Activated CD8-positive, alpha-beta memory T cell treated with anti-CD3 and anti-CD28 coated beads for 48 hours (primary cell): ENCODE measurements around the gene USP22.
A peak's percentile ranks its signal among the peaks of the same experiment; 100 is the strongest.
"Not testable (repeated sequence)": the region's sequence is repeated elsewhere in the genome, so short reads cannot be mapped to it uniquely, and the experiment has no call there.

Experiments used
- DNase-seq, 3 experiments: peaks; one replicate each; pipeline ENCODE4 v3.0.0-alpha.2; 2020; ENCODE audit warnings: low read depth in 2 of 3, low spot score in 2 of 3

Gene USP22

GRCh38 chr17:21042458-21043295, at the start of gene USP22:
TSS of gene USP22 (minus strand) at chr17:21043011. CDS start at chr17:21042835, 176 bp downstream.
- DNase-seq = peak; percentile 36 to 91 (median 82)

- no peak for DNase-seq
Measured at GRCh38 chr17:21090902-21091618, 48.2 kb upstream of the USP22 start.

GRCh38 chr17:21089933-21090901, 47.4 kb upstream of the USP22 start:
- no peak for DNase-seq

GRCh38 chr17:21089145-21089544, 46.3 kb upstream of the USP22 start:
- no peak for DNase-seq

- DNase-seq = no peak
Measured at GRCh38 chr17:21085707-21086106, 42.9 kb upstream of the USP22 start.

GRCh38 chr17:21085280-21085679, 42.5 kb upstream of the USP22 start:
- DNase-seq = not testable (repeated sequence)

GRCh38 chr17:21082001-21082436, 39.2 kb upstream of the USP22 start:
- DNase-seq = no peak

- DNase-seq = no peak
Measured at GRCh38 chr17:21079196-21079595, 36.4 kb upstream of the USP22 start.

GRCh38 chr17:21078016-21078780, 35.4 kb upstream of the USP22 start:
- no peak for DNase-seq

- no peak for DNase-seq
Measured at GRCh38 chr17:21077281-21077680, 34.5 kb upstream of the USP22 start.

- no peak for DNase-seq
Measured at GRCh38 chr17:21076242-21076641, 33.4 kb upstream of the USP22 start.

GRCh38 chr17:21075739-21076085, 32.9 kb upstream of the USP22 start:
- DNase-seq = no peak

- no peak for DNase-seq
Measured at GRCh38 chr17:21072745-21073197, 30.0 kb upstream of the USP22 start.

- no peak for DNase-seq
Measured at GRCh38 chr17:21066394-21066793, 23.6 kb upstream of the USP22 start.

GRCh38 chr17:21061971-21062526, 19.2 kb upstream of the USP22 start:
- DNase-seq = no peak

GRCh38 chr17:21061158-21061835, 18.5 kb upstream of the USP22 start:
- no peak for DNase-seq

- no peak for DNase-seq
Measured at GRCh38 chr17:21059761-21060160, 16.9 kb upstream of the USP22 start.

- DNase-seq = no peak
Measured at GRCh38 chr17:21058098-21058893, 15.5 kb upstream of the USP22 start.

GRCh38 chr17:21053056-21053455, 10.2 kb upstream of the USP22 start:
- DNase-seq = not testable (repeated sequence)
